COLO829 (cell line): ENCODE measurements around the gene KRTAP4-4.

Experiments
- DNase-seq: peaks from one replicate; pipeline ENCODE4 v3.0.0; 2012; ENCODE audit warnings: low spot score

The KRTAP4-4 gene

DNA sequence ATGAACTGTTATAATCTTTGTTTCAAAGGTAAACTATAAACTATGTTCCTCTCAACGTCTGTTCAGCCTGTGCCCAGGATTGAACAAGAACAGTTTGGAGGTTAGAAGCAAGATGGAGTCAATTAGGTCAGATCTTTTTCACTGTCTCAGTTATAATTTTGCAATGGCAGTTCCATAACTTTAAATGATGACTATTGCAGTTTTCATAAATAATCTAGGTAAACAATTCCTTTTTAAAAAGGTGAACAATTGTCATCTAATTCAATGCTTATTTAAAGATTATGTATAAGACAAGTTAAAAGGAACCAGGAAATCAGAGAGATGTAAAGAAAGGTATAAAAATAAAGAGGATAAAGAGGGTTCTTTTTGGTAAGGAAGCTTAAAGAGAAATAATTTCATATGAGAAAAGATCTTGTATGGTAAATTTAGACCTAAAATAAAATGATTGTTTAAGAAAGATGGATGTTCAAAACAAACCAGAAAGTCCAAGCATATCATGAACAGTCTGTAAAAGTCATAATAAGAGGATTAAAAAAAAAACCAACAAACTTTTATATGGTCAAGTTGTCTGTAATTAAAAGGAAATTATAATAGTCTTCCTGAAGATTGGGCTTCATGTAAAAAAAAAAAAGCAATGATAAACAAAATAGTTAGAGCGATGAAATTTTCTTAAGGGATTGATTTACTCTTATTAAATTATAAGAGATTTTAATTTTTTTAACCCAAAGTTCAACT lies 49.2 kb downstream of the KRTAP4-4 start:
- no peak for DNase-seq
